Activated CD4-positive, alpha-beta T cell treated with anti-CD3 and anti-CD28 coated beads for 48 hours (primary cell): ENCODE data around the gene TNFSF18.
"Not testable (repeated sequence)": the region's sequence is repeated elsewhere in the genome, so short reads cannot be mapped to it uniquely, and the experiment has no call there.

ENCODE experiments used
- DNase-seq: peaks from one replicate; pipeline ENCODE4 v3.0.0-alpha.2; 2020

TNFSF18 gene, protein sequence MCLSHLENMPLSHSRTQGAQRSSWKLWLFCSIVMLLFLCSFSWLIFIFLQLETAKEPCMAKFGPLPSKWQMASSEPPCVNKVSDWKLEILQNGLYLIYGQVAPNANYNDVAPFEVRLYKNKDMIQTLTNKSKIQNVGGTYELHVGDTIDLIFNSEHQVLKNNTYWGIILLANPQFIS

DNA sequence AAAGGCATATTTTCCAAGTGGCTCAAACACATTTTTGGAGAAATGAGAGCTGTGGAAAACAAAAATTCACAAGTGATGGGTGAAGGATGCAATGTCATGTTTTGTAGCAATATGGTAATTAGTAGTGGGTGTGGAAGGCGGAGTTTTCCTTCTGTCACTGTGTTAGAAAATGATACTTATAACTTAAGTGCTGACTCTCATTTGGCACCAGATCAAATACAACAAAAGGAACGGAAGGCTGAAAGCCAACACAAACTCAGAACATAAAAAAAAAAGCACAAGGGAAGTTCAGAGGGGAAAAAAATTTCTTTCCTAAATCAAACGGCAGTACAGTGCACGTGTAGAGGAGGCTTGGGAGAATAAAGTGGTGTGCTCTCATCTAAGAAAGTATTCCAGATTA, at the start of gene TNFSF18:
Gene TNFSF18 (minus strand): TSS at position 77 of the 400 bp plus-strand sequence. CDS start 45 bp downstream, at position 32.
- no peak for DNase-seq

DNA sequence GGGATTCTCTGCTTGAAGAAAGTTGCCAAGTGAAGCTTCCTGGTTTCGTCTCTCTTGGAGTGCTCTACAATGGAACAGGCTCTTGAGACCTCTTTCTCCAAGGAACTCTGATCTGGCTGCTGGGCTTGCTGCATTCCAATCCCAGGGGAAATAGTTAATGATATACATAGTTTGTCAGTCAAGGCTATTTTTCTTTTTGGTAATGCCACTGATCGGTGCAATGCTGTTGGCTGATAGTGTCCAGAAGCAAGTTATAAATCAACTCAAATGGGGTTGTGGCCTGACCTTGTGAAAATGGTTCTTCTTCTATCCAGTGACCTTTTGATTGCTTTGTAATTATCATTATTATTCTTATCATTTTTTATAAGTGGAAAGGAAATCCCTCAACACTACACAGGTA, 48.4 kb upstream of the TNFSF18 start:
- DNase-seq: no peak

DNA sequence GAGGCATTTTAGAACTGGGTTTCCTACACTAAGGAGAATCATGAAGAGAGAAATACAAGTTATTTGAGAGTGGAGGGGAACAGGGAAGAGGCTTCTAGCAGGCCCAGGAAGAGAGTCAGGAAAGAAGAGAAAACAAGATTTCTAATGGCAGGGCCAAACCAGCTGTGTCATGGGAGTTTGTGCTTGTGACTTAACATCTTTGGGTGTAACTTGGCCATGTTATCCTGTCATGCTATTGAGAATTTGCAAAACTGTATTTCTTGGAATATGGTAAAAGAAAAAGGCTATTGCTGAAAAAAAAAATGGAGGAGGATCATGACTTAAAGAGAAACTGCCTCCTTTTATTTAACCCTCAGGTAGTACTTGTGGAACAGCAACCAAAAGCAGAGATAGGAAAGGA, 47.4 kb upstream of the TNFSF18 start:
- DNase-seq: no peak

DNA sequence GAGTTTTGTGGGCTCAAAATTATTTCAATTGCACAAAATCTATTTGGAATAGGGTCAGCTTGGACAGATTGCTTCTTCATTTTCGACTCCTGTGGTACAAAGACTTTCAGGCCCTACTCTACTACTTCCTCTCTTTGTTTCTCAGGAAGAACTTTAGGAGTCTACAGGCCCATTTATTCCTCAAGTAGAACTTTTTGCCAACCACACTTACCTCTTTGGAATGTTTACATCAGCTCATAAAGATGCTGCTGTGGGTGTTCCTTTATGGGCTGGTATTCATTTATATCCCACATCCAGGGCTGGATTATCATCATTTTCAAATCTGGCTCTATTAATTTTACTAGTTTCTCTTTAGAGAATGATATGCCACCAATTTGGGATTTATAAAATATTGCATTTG, 46.3 kb upstream of the TNFSF18 start:
- no peak for DNase-seq

DNA sequence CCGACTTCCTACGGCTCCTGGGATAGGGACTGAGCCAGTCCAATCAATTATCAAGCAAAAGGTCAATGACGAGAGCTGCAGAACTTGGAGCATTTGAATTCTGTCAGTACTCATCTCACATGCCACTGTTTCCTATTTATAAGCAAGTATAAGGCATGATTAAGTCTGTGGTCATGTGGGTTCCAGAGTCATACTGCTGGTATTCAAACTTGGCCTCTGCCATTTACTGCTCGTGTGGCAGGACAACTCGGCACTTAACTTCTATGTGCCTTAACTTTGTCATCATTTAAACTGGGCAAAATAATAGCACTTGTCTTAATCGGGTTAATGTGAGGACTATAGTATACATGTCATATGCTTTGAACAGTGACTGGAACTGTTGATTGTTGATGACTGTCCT, 44.9 kb upstream of the TNFSF18 start:
- no peak for DNase-seq

DNA sequence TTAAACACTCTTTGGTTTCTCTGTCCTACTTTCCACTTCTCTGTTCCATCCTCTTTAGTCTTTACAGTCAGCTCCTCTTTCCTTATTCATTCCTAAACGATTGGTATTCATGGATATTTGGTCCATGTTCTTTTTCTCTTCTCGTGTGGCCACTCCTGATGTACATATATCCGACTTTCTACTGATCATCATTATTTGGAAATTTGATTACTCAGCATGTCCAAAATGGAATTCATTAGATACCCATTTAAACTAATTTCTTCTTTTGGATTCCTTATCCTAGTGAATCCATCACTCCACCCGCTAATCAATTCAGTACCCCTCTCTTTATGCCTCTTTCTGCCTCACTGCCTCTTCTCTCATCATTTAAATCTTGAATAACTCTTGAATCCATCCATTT, 43.8 kb upstream of the TNFSF18 start:
- DNase-seq: no peak

DNA sequence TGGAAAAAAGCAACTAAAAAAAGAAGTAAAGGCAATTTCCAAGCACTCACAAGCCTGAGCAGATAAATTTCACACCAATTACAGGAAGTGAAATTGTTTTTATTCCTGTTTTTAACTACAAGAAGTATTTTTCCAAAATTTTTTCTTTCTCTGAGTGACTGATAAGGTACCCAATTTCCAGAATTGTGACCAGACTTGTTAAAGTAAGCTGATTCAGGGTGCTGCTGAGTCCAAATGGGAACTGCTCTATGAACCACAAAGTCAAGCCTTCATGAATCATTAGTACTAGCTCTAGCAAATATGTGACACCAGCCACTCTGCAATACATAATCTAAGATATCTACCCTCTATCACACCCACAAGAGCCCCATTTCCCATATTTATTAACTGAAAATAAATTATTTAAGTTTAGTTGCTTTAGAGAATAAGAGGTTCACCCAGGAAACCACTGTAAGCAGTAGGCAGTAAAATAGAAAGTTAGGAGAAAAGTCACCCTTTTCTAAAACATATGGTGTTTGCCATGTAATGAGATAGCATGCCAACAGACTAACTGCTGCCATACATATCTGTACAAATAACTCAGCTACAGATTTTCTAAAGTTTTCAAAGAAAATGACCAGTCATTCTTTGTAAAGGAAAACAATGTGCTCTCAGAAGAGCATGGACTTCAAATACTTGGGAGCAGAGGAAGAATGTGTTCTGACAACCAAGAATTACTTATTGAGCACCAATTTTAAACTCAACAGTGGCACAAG, 43.1 kb upstream of the TNFSF18 start:
- DNase-seq: no peak

DNA sequence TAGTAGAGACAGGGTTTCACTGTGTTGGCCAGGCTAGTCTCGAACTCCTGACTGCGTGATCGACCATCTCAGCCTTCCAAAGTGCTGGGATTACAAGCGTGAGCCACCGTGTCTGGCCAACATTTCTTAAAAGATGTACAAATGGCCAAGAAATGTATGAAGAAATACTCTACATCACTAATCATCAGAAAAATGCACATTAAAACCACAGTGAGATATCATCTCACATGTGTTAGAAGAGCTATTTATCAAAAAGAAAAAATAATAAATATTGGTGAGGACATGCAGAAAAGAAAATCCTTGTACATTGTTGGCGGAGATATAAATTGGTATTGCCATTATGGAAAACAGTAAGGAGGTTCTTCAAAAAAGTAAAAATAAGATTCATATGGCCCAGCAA, 33.6 kb upstream of the TNFSF18 start:
- no peak for DNase-seq

DNA sequence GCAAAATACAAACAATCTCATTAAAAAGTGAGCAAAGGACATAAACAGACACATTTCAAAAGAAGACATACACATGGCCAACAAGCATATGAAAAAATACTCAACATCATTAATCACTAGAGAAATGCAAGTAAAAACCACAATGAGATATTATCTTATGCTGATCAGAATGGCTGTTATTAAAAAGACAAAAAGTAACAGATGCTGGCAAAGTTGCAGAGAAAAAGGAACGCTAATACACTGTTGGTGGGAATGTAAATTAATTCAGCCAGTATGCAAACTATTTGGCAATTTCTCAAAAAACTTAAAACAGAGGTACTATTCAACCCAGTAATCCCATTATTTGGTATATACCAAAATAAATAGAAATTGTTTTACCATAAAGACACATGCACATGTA, 32.2 kb upstream of the TNFSF18 start:
- DNase-seq: no peak

DNA sequence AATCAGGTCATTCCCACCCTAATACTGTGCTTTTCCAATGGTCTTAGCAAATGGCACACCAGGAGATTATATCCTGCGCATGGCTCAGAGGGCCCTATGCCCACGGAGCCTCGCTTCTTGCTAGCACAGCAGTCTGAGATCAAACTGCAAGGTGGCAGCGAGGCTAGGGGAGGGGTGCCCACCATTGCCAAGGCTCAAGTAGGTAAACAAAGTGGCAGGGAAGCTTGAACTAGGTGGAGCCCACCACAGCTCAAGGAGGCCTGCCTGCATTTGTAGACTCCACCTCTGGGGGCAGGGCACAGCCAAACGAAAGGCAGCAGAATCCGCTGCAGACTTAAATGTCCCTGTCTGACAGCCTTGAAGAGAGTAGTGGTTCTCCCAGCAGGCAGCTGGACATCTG, 23.5 kb upstream of the TNFSF18 start:
- not testable (repeated sequence) for DNase-seq

DNA sequence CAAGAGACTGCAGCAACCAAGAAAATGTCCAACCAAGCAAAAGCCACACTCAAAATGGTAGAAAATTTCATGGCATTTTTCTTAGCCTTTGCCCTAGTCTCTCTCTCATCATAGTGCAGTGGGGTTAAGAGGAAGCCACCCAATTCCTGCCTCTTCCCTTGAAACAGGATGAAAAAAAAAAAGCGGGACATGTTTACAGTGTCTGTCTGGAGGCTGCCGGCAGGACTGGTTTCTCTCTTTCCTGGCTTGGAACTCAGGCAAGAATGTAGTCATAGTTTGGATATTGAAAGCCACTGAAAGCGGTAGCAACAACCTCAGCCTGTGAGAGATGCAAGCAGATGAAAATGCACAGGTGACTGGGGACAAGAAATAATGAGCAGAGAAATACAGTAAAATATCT, 13.3 kb upstream of the TNFSF18 start:
- DNase-seq: no peak

DNA sequence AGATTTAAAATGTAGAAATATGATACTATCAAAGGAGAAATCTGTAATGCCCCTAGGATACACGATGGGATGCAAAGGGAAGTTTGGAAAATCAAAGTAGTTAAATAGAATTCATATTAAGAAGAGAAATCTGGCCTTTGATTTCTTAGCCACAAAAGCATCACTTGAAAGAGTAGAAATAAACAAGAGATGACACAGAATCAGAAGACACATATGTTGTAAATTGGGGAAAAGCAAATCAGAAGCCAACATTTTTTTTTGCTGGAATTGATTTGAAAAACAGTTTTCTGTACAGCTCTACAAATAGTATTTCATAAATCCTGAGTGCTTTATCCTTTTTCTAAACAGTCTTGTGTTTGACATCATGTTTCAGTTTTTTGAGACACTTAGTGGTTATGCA, 12.4 kb upstream of the TNFSF18 start:
- no peak for DNase-seq

DNA sequence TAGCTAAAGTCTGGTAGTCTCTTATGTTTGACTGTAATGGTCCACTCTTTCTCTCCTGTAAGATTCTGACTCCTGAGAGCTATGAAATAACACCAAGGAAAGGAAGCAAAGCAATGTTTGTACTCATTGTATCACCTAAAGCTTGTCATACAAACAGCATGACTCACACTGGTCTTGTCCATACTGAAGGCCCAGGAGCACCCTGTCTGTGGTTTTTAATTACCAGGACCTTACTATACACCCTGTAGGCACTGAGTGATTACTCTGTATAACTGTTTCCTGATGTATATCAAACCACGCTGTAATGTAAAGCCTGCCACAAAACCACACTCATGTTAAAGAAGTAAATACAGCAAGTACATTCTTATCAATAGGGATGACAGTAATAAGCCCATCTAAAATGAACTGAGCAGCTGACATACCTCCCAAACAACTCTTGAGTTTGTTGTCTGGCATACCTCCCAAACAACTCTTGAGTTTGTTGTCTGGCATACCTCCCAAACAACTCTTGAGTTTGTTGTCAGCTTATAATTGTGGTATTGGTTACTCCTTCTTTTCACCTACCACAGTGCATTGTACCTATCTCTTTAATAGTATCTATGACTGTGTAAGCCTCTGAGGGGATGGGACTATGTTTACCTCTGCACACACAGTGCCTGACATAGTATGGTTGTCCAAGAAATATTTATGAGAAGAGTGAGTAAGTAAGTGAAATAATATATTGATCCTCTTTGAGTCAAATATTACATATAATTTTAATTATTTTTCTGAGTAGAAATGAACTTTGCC, 11.6 kb upstream of the TNFSF18 start:
- no peak for DNase-seq

DNA sequence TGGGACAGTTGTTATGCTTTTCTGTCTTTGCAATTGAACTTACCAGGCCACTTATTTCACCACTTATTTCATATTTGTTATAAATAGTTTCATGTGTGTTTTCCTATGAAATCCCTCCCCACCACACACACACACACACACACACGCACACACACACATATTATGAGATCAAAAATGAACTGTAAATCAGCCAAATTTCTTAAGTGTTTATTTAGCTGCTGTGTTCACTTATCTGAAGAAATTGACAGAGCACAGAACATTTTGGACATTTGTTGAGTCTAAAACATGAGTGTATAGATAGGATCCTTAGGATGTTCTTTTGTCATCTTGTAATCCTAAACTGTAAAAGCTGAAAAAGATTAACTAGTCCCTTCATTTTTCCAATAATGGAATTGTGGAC, 7.8 kb upstream of the TNFSF18 start:
- DNase-seq: no peak

DNA sequence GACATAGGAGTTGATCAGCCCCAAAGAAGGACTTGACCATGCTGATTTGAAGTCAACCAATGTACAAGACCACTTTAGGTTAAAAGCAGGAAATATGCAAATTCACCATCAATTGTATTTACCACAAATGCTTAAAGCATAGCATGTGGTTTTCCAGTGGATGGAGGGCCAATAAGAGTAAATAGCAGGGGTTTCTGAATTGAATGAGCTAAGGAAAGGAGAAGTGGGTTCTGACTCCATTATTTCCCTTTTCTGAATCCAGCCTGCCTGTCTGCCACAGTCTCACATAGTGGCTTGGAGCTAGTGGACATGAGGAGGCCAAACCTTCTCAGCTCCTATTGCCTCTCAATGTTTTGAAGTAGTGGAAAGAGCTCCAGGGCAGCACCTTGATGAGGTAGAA, 7.2 kb upstream of the TNFSF18 start:
- no peak for DNase-seq

DNA sequence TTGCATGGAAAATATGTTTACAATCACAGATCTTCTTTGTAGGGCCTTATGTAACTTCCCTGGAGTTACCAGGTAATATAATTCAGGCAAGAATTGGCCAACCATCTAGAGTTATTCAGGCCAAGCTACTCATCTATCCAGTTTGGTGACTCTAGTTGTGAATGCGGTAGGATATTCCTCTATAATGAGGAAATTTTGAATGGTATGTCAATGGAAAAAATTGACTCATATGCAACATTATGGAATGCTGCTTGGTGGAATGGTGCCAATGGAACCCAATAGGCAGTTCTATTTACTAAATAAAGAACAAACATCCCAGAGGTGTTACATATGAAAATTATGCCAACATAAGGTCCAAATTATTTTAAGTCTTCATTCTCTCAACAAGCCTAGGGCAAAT, 5.6 kb upstream of the TNFSF18 start:
- DNase-seq: no peak

DNA sequence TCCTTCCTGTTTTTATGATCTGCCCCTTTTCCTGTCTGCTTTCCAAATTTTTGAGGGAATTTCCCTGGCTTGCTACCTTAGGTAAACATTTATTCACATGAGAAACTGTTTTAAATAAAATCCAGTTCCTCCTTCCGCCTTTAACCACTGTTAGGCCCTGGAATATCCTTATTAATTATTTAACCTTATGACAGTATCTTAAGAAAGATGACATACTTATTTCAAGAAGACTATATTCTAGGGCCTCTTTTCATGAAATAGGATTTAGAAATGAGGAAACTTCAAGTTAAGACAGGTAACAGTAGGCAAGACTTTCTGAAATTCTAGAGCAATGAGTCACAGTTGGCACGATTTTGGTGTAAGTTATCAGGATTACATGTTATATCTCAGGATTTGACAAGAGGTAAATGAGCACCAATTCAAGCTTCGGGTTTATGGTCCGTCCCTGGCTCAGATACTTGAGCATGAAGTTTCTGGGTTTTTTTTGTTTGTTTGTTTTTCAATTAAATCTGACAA, 2.0 kb upstream of the TNFSF18 start:
- no peak for DNase-seq

DNA sequence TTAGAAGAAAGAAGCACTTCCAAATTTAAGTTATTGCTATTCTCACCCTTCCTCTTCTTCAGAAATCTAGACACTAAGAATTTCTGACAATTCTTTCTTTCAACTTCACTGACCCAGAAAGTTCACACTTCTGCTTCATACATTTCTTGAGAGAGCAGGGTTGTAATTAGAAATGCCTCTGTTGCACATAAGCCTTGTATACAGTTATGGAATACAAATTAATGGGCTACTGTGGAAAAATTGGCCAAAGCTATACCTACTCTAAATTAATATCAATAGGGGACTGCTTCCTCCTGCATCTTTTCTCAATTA, 1.5 kb downstream of the TNFSF18 start:
- no peak for DNase-seq

DNA sequence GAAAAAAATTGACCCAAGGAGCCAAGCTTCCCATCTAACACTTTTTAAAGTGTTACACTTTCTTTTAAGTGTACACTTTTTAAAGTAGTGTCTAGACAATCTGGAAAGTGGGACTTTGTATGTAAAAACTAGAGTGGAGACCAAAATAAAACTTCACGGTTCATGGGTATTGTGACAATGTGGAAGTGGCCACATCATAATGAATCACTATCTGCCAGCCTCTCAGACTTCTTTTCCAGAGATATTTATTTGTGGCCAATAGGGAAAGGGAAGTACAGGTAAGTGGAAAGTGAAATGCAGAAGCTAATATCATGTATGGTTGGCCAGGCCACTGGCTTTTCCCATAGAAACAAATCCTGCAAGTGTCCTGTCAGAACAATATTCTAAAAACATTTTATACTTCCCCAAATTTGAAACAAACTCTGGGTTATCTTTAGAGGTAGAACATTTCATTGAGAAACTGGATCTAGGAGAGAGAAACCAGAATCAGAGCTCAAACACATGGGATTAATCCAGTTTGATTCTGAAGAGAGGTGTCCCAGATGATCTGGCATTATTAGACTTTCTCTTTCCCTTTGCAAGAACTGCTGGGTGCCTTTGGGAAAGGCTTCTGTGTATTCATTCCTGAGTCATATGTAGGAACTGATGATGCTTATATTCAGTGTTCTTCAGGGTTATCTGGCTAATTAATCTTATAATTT, 2.0 kb downstream of the TNFSF18 start:
- DNase-seq: no peak

DNA sequence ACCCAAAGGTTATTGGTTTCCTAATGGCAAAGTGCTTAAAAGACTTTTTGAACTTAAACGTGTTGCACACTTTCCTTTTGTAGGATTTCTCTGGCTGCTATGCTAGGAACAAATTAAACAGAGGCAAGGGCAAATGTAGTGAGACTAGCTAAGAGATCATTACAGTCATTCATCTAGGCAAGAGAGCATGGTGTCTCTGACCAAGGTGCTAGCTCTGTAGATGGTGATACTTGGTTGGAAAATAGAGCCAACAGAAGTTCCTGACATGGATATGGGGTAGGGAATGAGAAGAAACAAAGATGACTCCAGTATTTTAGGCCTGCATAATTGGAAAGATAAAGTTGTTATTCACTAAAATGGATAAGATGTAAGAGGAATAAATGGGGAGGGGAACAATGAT, 6.1 kb downstream of the TNFSF18 start:
- DNase-seq: no peak

DNA sequence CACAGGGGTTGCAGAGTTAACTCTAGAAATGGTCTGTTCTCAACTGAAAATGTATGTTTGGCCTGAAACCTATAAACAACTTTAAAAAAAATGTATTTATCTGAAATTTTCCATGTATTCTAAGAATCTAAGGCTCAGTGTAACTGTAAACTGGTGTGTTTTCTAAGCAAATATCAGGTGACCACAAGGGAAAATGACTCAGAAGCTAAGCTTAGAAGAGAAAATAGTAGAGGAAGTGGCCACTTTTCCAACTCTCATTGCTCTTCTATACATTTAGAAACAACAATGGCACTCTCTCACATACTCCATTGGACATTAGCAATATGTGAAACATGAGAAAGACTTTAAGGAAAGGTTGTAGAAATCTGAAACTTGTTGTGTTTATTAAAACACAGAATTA, 7.5 kb downstream of the TNFSF18 start:
- no peak for DNase-seq

DNA sequence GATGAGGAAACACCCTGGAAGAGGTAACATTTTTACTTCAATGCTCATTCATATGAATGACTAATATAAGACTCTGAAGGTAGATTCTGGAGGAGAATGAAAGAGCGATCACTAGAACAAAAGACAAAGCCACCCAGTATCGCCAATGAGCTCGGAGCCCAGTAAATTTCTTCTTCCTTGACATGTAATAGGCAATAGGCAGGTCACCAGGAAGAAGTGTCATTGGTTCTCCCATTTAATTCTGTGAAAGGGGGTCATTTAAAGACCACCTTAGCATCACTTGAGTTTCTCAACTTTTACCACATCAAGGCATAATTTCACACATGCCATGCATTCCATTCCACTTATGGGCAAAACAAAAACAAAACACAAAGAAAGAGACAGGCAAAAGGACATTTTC, 7.9 kb downstream of the TNFSF18 start:
- no peak for DNase-seq

DNA sequence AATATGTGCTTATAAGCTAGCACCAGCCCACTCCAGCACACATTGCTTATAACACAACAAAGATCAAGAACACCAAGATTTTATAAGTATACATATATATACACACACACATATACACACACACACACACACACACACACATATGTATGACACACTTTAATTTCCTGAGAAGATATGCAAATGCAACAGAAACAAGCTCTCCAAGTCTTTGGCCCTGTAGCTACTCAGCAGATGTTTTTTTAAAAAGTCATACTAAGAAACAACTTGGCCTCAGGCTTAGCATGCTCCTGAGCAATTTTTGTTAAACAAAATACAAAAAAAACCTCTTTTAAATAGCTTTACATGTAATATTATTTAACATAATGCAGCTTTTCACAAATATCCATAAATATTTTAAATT, 11.1 kb downstream of the TNFSF18 start:
- no peak for DNase-seq
